GM19099 (cell line): ENCODE results near the gene CEMIP.

Source experiments
- POLR2A ChIP-seq: IDR thresholded peaks from 3 replicates; pipeline ENCODE4 v1.6.1; 2011; ENCODE audit warnings: low read depth; ENCODE audit not compliant: insufficient read length; ENCODE audit errors: extremely low read depth

CEMIP gene

GRCh38 chr15:80747317-80748053 is 31.7 kb upstream of the CEMIP start:
- TF ChIP-seq POLR2A = no peak

GRCh38 chr15:80749589-80749988 is 29.6 kb upstream of the CEMIP start:
- no peak for TF ChIP-seq POLR2A

GRCh38 chr15:80750575-80750974 is 28.6 kb upstream of the CEMIP start:
- TF ChIP-seq POLR2A = no peak

GRCh38 chr15:80752204-80752603 is 27.0 kb upstream of the CEMIP start:
- no peak for TF ChIP-seq POLR2A

- TF ChIP-seq POLR2A = no peak
Measured at GRCh38 chr15:80753161-80753560, 26.0 kb upstream of the CEMIP start.

- TF ChIP-seq POLR2A = no peak
Measured at GRCh38 chr15:80754014-80754413, 25.2 kb upstream of the CEMIP start.

GRCh38 chr15:80755885-80756284 is 23.3 kb upstream of the CEMIP start:
- TF ChIP-seq POLR2A = no peak

GRCh38 chr15:80758130-80758745 is 20.9 kb upstream of the CEMIP start:
- no peak for TF ChIP-seq POLR2A

- TF ChIP-seq POLR2A = no peak
Measured at GRCh38 chr15:80760960-80761359, 18.2 kb upstream of the CEMIP start.

- TF ChIP-seq POLR2A = no peak
Measured at GRCh38 chr15:80761754-80762153, 17.4 kb upstream of the CEMIP start.

- no peak for TF ChIP-seq POLR2A
Measured at GRCh38 chr15:80764535-80764934, 14.6 kb upstream of the CEMIP start.

- TF ChIP-seq POLR2A = no peak
Measured at GRCh38 chr15:80766275-80766674, 12.9 kb upstream of the CEMIP start.

GRCh38 chr15:80768158-80768557 is 11.0 kb upstream of the CEMIP start:
- no peak for TF ChIP-seq POLR2A

GRCh38 chr15:80769153-80769828 is 9.9 kb upstream of the CEMIP start:
- TF ChIP-seq POLR2A = no peak

GRCh38 chr15:80769829-80770705 is 9.1 kb upstream of the CEMIP start:
- TF ChIP-seq POLR2A = no peak
